ENCODE results near the gene HTR1E.
"Not testable (repeated sequence)": the region's sequence is repeated elsewhere in the genome, so short reads cannot be mapped to it uniquely, and the experiment has no call there.

Gene HTR1E, protein sequence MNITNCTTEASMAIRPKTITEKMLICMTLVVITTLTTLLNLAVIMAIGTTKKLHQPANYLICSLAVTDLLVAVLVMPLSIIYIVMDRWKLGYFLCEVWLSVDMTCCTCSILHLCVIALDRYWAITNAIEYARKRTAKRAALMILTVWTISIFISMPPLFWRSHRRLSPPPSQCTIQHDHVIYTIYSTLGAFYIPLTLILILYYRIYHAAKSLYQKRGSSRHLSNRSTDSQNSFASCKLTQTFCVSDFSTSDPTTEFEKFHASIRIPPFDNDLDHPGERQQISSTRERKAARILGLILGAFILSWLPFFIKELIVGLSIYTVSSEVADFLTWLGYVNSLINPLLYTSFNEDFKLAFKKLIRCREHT

DNA sequence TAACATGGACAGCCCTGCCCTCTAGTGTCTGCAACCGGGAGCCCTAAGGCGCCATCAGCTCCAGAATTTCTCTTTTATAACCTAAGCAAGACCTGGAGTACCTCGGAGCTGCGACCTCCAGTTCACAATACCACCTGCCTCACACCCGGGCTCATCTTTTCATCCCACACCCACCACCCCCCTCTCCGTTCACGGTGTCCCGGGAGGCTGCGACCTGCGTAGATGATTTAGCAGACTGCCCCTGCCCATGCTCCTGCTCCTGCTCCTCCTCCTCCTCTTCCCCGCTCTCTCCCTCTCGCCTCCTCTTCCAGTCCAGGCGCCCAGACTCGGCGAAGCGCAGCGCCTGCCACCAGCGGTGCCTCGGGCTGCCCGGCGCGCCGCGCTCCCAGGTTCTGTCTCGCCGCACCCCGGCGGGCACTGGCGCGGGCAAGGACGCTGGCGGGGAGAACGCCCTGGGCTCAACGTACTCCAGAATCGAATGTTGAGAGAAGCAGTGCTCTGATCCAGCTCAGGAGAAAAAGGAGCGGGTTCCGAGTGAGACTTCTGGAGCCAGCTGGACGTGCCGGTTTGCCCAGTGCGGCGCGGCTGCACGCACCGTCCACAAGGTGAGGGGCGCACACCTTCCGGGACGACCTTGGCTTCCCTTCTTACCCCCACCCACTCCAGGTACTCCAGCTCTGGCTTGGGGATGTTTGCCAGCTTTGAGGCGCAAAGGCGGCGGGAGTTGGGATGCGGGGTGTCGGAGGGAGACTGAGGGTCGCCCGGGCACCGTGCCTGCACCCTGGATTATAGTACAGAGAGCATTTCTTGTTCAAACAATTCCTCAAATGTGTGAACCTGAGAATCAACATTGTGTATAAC is at the start of gene HTR1E:
Gene HTR1E (plus strand): TSS at position 310 of the 861 bp plus-strand sequence. CDS start 77,807 bp downstream, outside the sequence.
- no peak for DNase-seq (ENCODE audit: low read depth)

DNA sequence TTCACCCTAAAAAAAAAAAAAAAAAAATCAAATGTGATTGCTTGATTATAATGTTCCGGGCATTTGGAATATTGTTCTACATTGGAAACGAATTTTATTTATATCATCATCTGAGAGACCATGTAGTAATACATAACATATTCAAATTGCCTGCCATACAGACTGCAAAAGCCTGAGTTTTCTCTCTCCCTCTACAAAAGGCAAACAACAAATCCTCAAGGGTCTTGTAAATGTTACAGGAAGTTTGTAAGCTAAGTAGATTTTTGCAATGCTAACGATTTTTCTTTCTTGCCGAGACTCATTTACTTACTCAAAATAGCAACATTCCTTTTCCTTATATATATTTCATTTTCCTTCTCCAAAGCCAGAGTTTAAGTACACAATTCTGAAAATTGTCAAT is 49.0 kb upstream of the HTR1E start:
- DNase-seq (ENCODE audit: low read depth): no peak

DNA sequence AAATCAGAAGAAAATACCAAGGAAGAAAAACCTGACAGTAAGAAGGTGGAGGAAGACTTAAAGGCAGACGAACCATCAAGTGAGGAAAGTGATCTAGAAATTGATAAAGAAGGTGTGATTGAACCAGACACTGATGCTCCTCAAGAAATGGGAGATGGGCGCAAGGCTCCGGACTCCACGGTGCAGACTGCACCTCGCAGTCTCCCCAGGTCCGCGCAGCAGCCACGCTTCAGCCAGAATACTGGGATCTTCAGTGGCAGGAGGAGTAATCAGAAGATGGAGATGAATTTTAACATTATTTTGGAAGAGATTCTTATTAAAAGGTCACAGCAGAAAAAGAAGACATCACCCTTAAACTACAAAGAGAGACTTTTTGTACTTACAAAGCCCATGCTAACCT is 40.1 kb upstream of the HTR1E start:
- not testable (repeated sequence) for DNase-seq (ENCODE audit: low read depth)

DNA sequence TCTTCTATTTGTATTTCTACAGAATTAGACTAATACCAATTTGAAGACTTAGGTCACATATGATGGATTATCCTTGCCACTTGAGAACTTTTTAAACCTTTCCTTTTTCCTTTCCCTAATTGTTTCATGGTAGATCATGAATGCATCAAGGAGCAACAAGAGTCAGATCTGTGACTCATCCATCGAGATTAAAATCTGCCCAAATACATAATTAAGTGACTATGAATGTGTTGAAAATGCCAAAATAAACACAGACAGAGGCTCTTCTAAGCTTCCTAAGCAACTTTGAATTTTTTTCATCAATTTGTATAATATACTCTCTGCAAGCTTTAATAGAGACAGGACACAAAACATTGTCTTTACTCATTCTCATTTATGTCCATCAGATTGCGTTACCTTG is 23.5 kb upstream of the HTR1E start:
- DNase-seq (ENCODE audit: low read depth): no peak

DNA sequence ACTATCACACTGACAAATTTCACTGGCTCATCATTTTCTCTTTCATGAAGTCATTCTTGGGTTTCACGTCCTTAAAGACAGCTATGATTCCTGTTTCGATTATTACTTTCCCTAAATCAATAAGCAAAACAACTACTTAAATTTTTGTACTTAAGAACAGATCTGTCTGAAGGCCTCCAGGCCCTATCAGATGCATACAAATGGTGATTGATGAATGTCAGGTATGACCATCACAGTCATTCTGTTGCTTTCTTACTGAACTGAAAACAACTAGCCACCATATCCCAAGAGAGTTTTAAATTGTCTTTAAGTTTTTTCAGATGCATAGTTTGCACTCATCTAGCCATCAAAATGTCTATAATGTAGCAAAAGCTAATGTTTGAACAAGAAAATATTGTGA is 20.9 kb upstream of the HTR1E start:
- DNase-seq (ENCODE audit: low read depth): no peak

DNA sequence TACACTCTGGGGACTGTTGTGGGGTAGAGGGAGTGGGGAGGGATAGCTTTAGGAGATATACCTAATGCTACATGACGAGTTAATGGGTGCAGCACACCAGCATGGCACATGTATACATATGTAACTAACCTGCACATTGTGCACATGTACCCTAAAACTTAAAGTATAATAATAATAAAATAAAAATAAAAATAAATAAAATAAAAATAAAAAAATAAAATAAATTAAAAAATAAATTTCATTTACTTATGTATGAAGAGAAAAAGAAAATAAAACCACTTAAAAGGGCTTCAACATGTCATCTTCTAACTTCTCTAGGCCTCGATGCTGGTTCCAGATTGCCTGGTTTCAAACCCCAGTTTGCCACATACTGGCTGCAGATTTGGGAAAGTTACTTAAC is 10.2 kb upstream of the HTR1E start:
- DNase-seq (ENCODE audit: low read depth): not testable (repeated sequence)

DNA sequence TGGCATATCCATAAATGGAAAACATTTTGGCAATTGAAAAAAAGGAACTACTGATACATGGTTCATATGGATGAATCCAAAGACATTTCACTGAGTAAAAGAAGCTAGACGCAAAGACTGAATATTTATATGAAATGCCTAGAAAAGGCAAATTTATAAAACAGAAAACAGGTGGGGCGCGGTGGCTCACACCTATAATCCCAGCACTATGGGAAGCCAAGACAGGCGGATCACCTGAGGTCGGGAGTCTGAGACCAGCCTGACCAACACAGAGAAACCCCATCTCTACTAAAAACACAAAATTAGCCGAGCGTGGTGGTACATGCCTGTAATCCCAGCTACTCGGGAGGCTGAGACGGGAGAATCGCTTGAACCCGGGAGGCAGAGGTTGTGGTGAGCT is 9.5 kb upstream of the HTR1E start:
- DNase-seq (ENCODE audit: low read depth): not testable (repeated sequence)

DNA sequence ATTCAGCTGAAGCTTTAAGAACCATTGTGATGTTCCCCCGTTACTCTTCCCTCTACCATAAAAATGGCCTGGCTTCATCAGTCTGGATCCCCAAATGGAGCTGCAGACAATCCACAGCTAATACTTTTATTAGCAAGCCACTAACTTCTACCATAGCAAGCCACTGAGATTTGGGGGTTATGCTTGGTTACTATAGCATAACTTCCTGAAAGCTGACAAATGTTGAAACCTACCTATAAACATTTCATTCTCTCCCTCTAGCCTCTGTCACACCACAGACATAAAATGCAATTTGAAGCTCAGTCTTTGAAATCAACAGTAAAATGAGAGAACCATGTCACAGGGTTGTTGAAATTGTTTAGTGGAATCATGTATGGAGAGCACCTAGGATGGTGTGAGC is 3.0 kb upstream of the HTR1E start:
- no peak for DNase-seq (ENCODE audit: low read depth)

DNA sequence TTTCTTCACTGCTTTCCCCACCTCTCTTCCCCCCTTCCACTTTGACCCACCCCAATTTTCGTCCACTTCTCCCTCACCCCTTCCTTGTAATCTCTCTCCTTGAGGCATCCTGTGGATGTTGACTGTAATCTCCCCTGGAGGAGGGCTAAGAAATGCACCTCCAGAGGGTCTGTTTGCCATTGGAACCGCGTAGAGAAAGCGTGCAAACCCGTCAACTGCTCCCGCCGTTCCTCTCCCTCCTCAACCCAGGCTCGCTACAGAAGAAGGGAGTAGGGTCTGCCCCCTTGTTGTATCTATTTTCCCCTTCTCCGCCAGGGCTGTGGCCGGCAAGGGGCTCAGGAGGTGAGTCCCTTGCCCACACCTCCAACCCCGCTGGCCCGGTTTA is 502 bp upstream of the HTR1E start:
- no peak for DNase-seq (ENCODE audit: low read depth)

DNA sequence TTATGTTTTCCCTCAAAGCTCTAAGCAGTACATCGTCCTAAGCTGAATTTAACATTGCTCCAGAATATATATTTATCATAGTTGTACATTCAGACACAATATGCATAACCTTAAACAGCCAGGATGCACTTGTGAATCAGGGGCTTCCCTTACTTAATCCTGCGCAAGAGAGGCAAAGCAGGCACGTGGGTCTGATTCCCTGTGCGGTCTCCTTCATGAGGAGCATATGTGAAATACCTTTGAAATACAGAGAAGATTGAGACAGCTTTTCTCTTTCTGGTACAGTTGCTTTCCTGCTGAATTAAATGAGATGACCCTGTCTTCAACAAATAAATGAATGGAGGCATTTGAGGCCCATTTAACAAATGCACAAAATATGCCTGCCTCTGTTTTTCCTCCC is 1.5 kb downstream of the HTR1E start:
- no peak for DNase-seq (ENCODE audit: low read depth)

DNA sequence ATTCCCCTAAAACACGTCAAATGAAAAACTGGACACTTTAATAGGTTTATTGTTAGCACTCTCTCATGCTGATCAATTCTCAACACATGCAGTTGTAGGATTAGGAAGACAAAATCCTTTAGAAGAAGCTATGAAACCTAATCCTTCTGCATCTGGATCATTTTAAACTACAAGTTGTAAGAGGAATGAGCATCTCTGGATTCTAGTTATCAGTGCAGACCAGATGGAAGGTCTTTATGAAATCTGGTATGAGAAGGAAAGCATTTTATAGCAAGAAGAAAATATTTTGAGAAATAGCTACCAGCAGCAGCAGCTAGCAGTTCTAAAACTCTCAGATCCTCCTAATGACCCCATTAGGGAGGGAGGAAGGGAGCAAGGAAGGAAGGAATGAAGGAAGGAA is 4.1 kb downstream of the HTR1E start:
- no peak for DNase-seq (ENCODE audit: low read depth)

DNA sequence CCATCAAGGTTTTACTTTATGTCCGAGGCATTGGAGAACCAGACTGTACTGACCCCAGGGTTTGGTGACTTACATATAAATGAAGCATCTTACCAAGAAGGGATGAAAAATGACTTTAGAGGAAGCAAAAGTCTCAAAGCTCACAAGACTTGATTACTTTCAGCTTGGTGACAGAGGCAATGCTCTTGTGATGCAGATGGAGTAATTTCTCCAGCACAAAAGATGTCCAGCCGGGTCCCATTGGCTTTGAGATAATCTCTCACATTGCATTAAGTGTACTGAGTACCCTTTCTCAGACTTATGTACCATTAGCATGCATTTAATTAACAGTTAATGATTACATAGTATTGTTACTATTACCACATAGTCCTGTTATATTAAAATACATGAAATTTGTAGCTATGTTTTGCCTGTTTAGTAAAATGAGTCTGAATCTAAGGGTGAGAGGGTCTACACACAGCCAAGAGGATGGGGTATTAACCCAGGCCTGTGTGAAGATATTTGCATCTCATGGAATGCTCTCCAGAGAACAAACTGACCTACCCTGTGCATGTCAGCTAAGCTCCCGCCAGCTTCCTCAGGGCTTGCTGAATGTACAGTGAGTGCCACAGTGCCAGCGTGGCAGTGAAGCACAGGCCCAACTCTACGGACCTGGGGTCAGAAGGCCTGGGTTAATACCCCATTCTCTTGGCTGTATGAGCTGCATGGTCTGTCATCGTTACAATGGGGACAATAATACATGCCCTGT is 5.6 kb downstream of the HTR1E start:
- DNase-seq (ENCODE audit: low read depth): no peak

DNA sequence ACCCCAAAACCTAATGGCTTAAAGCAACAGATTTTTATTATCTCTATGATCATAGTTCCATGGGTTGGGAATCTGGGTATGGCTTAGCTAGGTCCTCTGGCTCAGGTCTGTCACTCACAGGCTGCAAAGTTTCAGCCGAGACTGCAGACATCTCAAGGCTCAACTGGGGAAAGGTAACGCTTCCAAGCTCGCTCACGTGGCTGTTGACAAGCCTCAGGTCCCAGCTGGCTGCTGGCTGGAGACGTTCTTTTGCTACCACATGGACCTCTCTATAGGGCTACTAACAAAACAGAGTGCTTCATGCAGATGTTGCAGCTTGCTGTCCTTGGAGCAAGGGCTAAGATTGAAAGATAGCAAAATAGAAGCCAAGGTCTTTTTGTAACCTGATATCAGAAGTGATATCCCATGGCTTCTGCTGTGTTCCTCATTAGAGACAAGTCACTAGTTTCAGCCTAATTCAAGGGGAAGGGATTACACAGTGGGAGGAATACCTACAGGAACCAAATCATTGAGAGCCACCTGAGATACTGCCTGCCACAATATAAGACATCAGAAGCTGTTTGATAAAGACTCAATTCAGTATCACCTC is 6.6 kb downstream of the HTR1E start:
- DNase-seq (ENCODE audit: low read depth): no peak

DNA sequence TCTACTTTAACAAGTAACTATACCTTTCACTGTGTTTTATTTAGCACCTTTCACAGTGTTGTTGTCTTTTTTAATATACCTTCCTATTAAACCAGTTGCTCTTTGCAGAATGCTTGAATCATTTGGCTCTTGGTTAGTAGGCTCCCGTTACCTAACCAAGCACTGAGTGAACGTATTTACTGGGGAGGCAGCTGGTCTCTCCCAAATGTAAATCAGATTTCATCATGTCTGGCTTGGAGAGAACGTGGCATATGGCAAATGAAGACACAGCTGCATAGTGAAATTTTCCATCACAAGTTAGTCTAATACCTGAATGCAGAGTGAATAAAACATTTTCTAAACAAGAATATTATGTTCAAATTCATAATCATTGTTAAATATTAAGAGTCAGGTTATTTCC is 12.4 kb downstream of the HTR1E start:
- no peak for DNase-seq (ENCODE audit: low read depth)

DNA sequence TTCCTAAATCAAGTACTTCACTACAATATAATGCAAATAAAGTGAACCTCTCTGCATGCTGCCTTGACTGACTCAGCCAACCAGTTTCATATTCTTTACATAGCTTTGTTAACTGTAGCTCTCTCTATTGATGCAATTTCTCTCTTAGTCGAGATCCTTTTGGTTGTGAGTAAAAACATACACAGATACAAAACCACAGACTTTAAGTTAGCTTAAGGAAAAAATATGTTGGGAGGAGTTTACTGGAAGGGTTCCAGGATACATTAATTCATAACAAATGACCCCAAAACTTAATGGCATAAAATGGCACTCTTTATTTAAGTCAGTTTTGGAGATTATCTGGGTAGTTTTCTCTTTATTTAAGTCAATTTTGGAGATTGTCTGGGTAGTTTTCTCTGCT is 15.7 kb downstream of the HTR1E start:
- DNase-seq (ENCODE audit: low read depth): no peak

DNA sequence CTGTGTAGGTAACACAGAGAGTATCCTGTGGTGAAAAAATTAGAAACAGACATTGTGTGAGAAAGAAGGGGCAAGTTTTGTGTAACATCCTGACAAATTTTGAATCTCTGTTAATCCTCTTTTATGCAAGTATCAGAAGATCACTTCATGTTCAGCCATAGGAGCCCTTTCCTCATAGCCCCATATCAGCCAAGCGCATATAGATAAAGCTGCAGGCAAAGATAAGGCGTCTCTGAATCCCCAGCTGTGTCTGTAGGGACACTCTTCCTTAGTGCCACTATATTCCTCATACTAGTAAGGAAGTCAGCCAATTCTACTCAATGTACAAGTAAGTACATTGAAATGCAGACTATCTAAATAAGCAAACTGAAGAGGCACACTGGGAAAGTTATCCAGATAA is 22.3 kb downstream of the HTR1E start:
- DNase-seq (ENCODE audit: low read depth): no peak

DNA sequence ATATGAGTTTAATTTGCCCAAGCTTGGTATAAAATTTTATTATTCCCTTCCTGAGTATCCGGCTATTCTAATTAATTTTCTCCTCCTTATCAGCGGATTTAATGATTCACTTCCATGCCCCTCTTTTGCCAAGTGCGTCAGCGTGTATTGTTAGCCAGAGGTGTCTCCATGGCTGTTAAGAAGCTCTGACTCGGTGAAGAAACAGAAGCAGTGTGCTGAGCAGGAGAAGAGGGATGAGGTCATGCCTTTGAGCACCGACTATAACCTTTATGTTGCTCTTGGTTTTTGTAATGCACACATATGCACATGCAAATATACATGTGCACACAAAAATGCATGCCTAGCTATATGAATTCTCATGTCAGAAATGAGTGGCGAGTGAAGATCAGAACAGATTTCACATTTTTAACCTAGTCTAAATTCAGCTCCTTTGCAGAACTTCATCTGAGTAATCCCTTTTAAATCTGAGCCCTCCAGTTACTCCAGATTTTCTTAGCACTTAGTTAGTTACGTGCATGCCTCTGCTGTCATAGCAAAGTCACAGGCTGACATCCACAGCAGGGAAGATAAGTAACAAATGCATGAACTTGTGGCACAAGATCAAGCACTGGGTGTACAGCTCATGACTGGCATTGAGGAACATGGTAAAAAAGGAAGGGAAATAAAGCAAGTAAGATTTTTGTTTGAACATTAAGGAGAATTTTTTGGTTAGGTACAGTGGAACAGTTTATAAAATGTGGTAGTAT is 24.3 kb downstream of the HTR1E start:
- no peak for DNase-seq (ENCODE audit: low read depth)

DNA sequence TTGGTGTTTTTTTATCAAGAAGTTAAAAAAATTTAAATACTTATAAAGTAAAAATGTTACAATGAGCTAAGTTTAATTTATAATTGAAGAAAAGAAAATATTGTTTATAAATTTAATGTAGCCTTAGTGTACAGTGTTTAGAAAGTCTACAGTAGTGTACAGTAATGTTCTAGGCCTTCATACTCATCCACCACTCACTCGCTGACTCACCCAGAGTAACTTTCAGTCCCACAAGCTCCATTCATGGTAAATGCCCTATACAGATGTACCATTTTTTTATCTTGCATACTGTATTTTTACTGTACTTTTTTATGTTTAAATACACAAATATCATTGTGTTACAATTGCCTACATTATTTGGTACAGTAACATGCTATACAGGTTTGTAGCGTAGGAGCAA is 26.0 kb downstream of the HTR1E start:
- DNase-seq (ENCODE audit: low read depth): no peak

DNA sequence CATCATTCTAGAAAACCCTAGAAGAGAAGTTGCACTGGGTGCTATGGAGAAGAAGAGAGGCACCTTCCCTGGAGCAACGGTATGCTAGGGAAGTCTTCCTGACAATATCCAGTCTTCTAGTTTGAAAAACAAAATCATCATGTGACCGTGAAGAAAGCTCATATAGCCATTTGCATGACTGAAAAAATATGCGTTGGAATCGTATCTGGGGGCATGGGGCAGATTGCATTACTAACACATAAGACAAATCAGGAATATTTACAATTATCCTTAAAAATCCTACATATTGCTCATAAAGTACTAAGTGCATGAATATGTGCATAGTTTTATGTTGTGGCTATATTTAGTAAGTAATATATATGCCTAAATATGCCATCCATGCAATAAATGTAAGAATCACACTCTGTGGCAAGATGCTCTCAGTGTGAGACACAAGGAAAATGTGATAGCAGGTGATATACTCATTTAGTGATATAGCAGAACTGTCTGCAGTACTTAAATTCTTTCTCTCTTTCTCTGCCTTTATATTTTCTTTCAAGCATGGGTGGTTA is 26.8 kb downstream of the HTR1E start:
- no peak for DNase-seq (ENCODE audit: low read depth)

DNA sequence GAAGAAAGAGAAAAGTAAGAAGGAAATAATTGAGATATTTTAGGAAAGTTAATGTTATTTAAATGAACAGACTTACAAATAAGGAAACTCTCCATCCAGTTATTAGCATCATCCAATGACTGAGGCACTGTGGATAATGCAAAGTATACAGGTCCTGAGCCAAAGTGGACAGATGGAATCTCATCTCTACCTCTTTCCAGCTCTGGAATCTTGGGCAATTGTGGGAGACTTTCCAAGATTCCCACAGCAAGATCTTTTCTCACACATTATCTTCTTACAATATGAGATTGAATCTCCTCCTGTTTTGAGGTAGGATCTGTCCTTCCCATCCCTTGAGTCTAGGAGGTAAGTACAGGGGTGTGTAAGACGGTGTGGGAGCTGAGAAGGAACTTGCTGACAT is 28.9 kb downstream of the HTR1E start:
- DNase-seq (ENCODE audit: low read depth): no peak

DNA sequence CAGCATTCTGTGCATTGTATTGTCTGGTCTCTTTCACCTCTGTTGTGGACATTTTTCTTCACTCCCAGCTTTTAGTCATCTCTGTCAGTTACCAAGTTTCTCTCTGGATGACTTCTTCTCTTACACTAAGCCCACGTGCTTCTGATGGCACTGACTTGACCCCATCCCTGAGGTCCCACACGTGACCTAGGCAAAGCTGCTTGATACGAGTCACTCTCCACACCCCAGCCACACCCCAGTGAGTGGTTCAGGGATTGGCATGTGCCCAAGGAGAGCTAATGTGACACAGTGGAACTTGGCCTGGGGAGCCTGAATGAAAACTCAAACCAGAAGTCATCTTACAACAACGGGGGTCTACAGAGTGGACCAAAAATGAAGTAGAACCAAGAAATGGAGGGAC is 32.2 kb downstream of the HTR1E start:
- no peak for DNase-seq (ENCODE audit: low read depth)
